AG04450 (cell line): Measurements from ENCODE around the gene PLEKHA6. TPM values are rescaled to one million over a fixed set of nuclear protein-coding genes. Genes with fewer than 3 reads are reported as not detected.

Source experiments
- CTCF ChIA-PET: fragments of 300-600, 350-600 bp; formaldehyde crosslinking; extraction: SDS; loops from one replicate; lab custom pipeline; 2022; ENCODE audit warnings: antibody characterized with exemption, inconsistent platforms; lab: Charles Lee
- POLR2A ChIA-PET: fragments of 350-600 bp; formaldehyde crosslinking; extraction: SDS; loops from one replicate; lab custom pipeline; 2021; ENCODE audit warnings: antibody characterized with exemption, inconsistent platforms; lab: Yijun Ruan, JAX
- DNase-seq: peaks from one replicate; pipeline ENCODE4 v3.0.0-alpha.2; 2011; ENCODE audit warnings: low read depth, low spot score
- H3K27ac ChIP-seq: one replicate; pipeline ENCODE4 v1.5.1; 2012; ENCODE audit warnings: low read depth, low read length, control low read depth
- H3K27me3 ChIP-seq: one replicate; pipeline ENCODE4 v1.6.0; 2012; ENCODE audit warnings: low read length; ENCODE audit not compliant: control insufficient read depth, insufficient read depth
- H3K4me3 ChIP-seq: 2 replicates; pipeline ENCODE4 v1.5.1; 2011; ENCODE audit warnings: mild to moderate bottlenecking, low read depth, low read length, control low read depth
- H3K9me3 ChIP-seq: 2 replicates; pipeline ENCODE4 v1.5.1; 2012; ENCODE audit warnings: low read length; ENCODE audit not compliant: control insufficient read depth, insufficient read depth
- CTCF ChIP-seq: IDR thresholded peaks from 2 replicates; pipeline ENCODE4 v1.5.1; 2011; ENCODE audit warnings: low read depth, low read length, control low read depth, inconsistent platforms
- polyA plus RNA-seq: library from polyadenylated mRNA; depleted of rRNA; stranded (reverse); fragments of >200 nt; gene quantifications from 2 replicates; pipeline ENCODE4 v1.2.3, GENCODE V29; 2011

PLEKHA6 gene
- polyA plus RNA-seq, 1 experiment = 6.8 TPM

GRCh38 chr1:204204944-204205343, 154.8 kb downstream of the PLEKHA6 start:
- no peak for DNase-seq
- CTCF ChIA-PET = interaction anchor here (1.2 to 5.5 kb wide), 11 partner anchors 12 to 344 kb away, joined by 3 to 190 read pairs (median 21); partner anchors contain the start of genes GOLT1A, REN and SNRPE
- POLR2A ChIA-PET = no interaction called here
- TF ChIP-seq CTCF = no peak
- Histone ChIP-seq H3K27me3 (no peaks in the 10 kb centered on the region), H3K27ac (no peak overlapping the region), H3K4me3 (no peak overlapping the region), H3K9me3 (no peaks in the 10 kb centered on the region)

- TF ChIP-seq CTCF = no peak
- H3K4me3 ChIP-seq = no peak overlapping the region
- H3K9me3 ChIP-seq = no peaks in the 10 kb centered on the region
- H3K27me3 ChIP-seq = no peaks in the 10 kb centered on the region
- no peak overlapping the region for H3K27ac ChIP-seq
- POLR2A ChIA-PET = no interaction called here
- no peak for DNase-seq
- CTCF ChIA-PET = interaction anchor here (1.1 to 5.5 kb wide), 2 partner anchors 11 to 38 kb away, joined by 5 to 190 read pairs; partner anchors contain the start of genes GOLT1A and REN
Measured at GRCh38 chr1:204203206-204203767, 156.4 kb downstream of the PLEKHA6 start.

GRCh38 chr1:204202481-204202880, 157.2 kb downstream of the PLEKHA6 start:
- H3K4me3 ChIP-seq = no peak overlapping the region

DNA sequence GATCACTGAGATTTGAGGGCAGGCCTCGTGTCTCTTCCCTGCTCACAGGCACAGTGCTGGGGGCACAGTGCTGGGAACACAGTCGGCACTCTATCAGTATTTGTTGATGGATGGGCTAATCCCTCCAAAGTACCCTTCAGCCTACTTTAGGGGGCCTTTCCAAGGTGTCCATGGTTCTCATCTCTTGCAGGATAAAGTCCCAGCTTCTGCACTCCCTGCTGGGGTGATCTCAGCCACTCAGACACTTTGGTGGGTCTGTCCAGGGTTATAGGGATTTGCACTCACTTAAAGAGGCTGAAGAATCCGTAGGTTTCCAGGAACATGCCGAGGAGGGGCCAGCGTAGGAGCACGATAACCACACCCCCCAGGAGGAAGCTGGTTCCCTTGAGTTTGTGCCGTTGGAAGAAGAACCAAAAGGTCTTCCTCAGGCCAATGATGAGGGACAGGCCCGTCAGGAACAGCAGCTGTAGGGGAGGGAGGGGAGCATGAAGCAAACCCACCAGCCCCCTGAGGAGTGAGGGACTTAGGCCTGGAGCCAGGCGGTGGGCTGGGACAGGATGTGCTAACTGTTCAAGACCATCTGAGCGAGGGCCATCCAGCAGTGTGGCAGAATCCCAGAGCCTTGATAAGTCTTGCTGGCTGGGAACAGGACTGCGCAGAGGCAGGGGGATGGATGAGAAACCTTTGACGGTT, 158.2 kb downstream of the PLEKHA6 start:
- no peaks in the 10 kb centered on the region for H3K27me3 ChIP-seq
- DNase-seq = no peak
- H3K4me3 ChIP-seq = no peak overlapping the region
- ChIA-PET POLR2A (no interaction called here), CTCF (no interaction called here)
- no peak for TF ChIP-seq CTCF
- H3K9me3 ChIP-seq = no peaks in the 10 kb centered on the region
- H3K27ac ChIP-seq = no peak overlapping the region

More at GRCh38 chr1:204202481-204202880, 157.2 kb downstream of the PLEKHA6 start:
- ChIA-PET CTCF (interaction anchor here (1.1 to 5.5 kb wide), 2 partner anchors 11 to 37 kb away, joined by 5 to 190 read pairs; partner anchors contain the start of genes GOLT1A and REN), POLR2A (no interaction called here)
- no peak for DNase-seq
- Histone ChIP-seq H3K27me3 (no peaks in the 10 kb centered on the region), H3K9me3 (no peaks in the 10 kb centered on the region), H3K27ac (no peak overlapping the region)
- TF ChIP-seq CTCF = no peak

- TF ChIP-seq CTCF = no peak
- no peak for DNase-seq
- Histone ChIP-seq H3K27ac (no peak overlapping the region), H3K4me3 (no peak overlapping the region), H3K27me3 (no peaks in the 10 kb centered on the region), H3K9me3 (no peaks in the 10 kb centered on the region)
- ChIA-PET POLR2A (no interaction called here), CTCF (interaction anchor here (1.9 to 4.1 kb wide), 3 partner anchors 7 to 164 kb away, joined by 9 to 47 read pairs (median 10); partner anchors contain the start of gene GOLT1A)
Measured at GRCh38 chr1:204199579-204199978, 160.2 kb downstream of the PLEKHA6 start.
